ENCODE results near the gene PTGDS.

PTGDS gene

GRCh38 chr9:136977223-136977622, at the start of gene PTGDS:
Gene PTGDS, plus strand, starts transcription at chr9:136977504. Its CDS starts 75 bp downstream, at chr9:136977579.
- ChIA-PET POLR2A (interaction anchor here (1.7 kb wide), 1 partner anchor 15 kb away, joined by 6 read pairs; the partner anchor contains the start of gene PAXX), CTCF (no interaction called here)
- TF ChIP-seq NFRKB (IDR thresholded peaks at IDR 0.05) (no peak), TARDBP (IDR thresholded peaks at IDR 0.05) (no peak), L3MBTL2 (conservative IDR thresholded peaks at IDR 0.05) (no peak), HDGF (IDR thresholded peaks at IDR 0.05; ENCODE audit: borderline replicate concordance) (no peak), ARNT (IDR thresholded peaks at IDR 0.05) (no peak), FOXK2 (IDR thresholded peaks at IDR 0.05) (no peak)
- DNase-seq (ENCODE audit: extremely low spot score) = no peak

GRCh38 chr9:136928591-136928990, 48.7 kb upstream of the PTGDS start:
- CTCF ChIA-PET = no interaction called here
- TF ChIP-seq CTBP1 (IDR thresholded peaks at IDR 0.05; ENCODE audit: borderline replicate concordance) (no peak), L3MBTL2 (conservative IDR thresholded peaks at IDR 0.05) (no peak), FOXA1 (IDR thresholded peaks at IDR 0.05) (no peak), FOXM1 (IDR thresholded peaks at IDR 0.05; ENCODE audit: borderline replicate concordance) (no peak), BHLHE40 (IDR thresholded peaks at IDR 0.05; ENCODE audit: borderline replicate concordance) (no peak), FOXK2 (IDR thresholded peaks at IDR 0.05) (no peak), ARNT (IDR thresholded peaks at IDR 0.05) (no peak), TARDBP (IDR thresholded peaks at IDR 0.05) (no peak), SUZ12 (IDR thresholded peaks at IDR 0.05) (no peak), PKNOX1 (IDR thresholded peaks at IDR 0.05) (no peak), ZNF384 (IDR thresholded peaks at IDR 0.05) (no peak), SP1 (IDR thresholded peaks at IDR 0.05) (no peak)
- DNase-seq (ENCODE audit: extremely low spot score) = no peak
- POLR2A ChIA-PET = no interaction called here

- ChIA-PET CTCF (no interaction called here), POLR2A (no interaction called here)
- no peak for TF ChIP-seq L3MBTL2 (conservative IDR thresholded peaks at IDR 0.05)
- no peak for TF ChIP-seq ELF4 (IDR thresholded peaks at IDR 0.05)
- TF ChIP-seq FOXK2 (IDR thresholded peaks at IDR 0.05) = no peak
- TF ChIP-seq ARNT (IDR thresholded peaks at IDR 0.05) = no peak
- TF ChIP-seq HDGF (IDR thresholded peaks at IDR 0.05; ENCODE audit: borderline replicate concordance) = no peak
- TF ChIP-seq SUZ12 (IDR thresholded peaks at IDR 0.05) = no peak
- no peak for TF ChIP-seq TARDBP (IDR thresholded peaks at IDR 0.05)
- TF ChIP-seq LEF1 (IDR thresholded peaks at IDR 0.05; ENCODE audit: borderline replicate concordance) = no peak
- TF ChIP-seq NFRKB (IDR thresholded peaks at IDR 0.05) = no peak
- TF ChIP-seq CTBP1 (IDR thresholded peaks at IDR 0.05; ENCODE audit: borderline replicate concordance) = no peak
- TF ChIP-seq ZNF384 (IDR thresholded peaks at IDR 0.05) = no peak
- no peak for TF ChIP-seq FOXA1 (IDR thresholded peaks at IDR 0.05)
- DNase-seq (ENCODE audit: extremely low spot score) = no peak
Measured at GRCh38 chr9:136930014-136930413, 47.3 kb upstream of the PTGDS start.

- ChIA-PET POLR2A (no interaction called here), CTCF (no interaction called here)
- TF ChIP-seq PKNOX1 (IDR thresholded peaks at IDR 0.05) = no peak
- no peak for TF ChIP-seq FOXA1 (IDR thresholded peaks at IDR 0.05)
- no peak for TF ChIP-seq SUZ12 (IDR thresholded peaks at IDR 0.05)
- no peak for TF ChIP-seq HDGF (IDR thresholded peaks at IDR 0.05; ENCODE audit: borderline replicate concordance)
- TF ChIP-seq L3MBTL2 (conservative IDR thresholded peaks at IDR 0.05) = no peak
- no peak for TF ChIP-seq CTBP1 (IDR thresholded peaks at IDR 0.05; ENCODE audit: borderline replicate concordance)
- DNase-seq (ENCODE audit: extremely low spot score) = no peak
Measured at GRCh38 chr9:136931611-136932130, 45.6 kb upstream of the PTGDS start.

- POLR2A ChIA-PET = no interaction called here
- CTCF ChIA-PET = no interaction called here
- DNase-seq (ENCODE audit: extremely low spot score) = no peak
- no peak for TF ChIP-seq NFRKB (IDR thresholded peaks at IDR 0.05)
- no peak for TF ChIP-seq FOXA1 (IDR thresholded peaks at IDR 0.05)
- no peak for TF ChIP-seq ZNF384 (IDR thresholded peaks at IDR 0.05)
- no peak for TF ChIP-seq HDGF (IDR thresholded peaks at IDR 0.05; ENCODE audit: borderline replicate concordance)
- no peak for TF ChIP-seq TARDBP (IDR thresholded peaks at IDR 0.05)
- no peak for TF ChIP-seq SUZ12 (IDR thresholded peaks at IDR 0.05)
- TF ChIP-seq ARNT (IDR thresholded peaks at IDR 0.05) = no peak
- no peak for TF ChIP-seq FOXK2 (IDR thresholded peaks at IDR 0.05)
- no peak for TF ChIP-seq CTBP1 (IDR thresholded peaks at IDR 0.05; ENCODE audit: borderline replicate concordance)
- no peak for TF ChIP-seq BHLHE40 (IDR thresholded peaks at IDR 0.05; ENCODE audit: borderline replicate concordance)
- no peak for TF ChIP-seq SP1 (IDR thresholded peaks at IDR 0.05)
- TF ChIP-seq ELF4 (IDR thresholded peaks at IDR 0.05) = no peak
- TF ChIP-seq PKNOX1 (IDR thresholded peaks at IDR 0.05) = no peak
Measured at GRCh38 chr9:136934277-136934676, 43.0 kb upstream of the PTGDS start.

GRCh38 chr9:136935651-136936050, 41.7 kb upstream of the PTGDS start:
- no peak for DNase-seq (ENCODE audit: extremely low spot score)
- POLR2A ChIA-PET = no interaction called here
- no peak for TF ChIP-seq SP1 (IDR thresholded peaks at IDR 0.05)
- TF ChIP-seq ARNT (IDR thresholded peaks at IDR 0.05) = no peak
- TF ChIP-seq FOXA1 (IDR thresholded peaks at IDR 0.05) = no peak
- TF ChIP-seq BHLHE40 (IDR thresholded peaks at IDR 0.05; ENCODE audit: borderline replicate concordance) = no peak
- no peak for TF ChIP-seq FOXM1 (IDR thresholded peaks at IDR 0.05; ENCODE audit: borderline replicate concordance)
- TF ChIP-seq ELF4 (IDR thresholded peaks at IDR 0.05) = no peak
- no peak for TF ChIP-seq SUZ12 (IDR thresholded peaks at IDR 0.05)
- TF ChIP-seq FOXK2 (IDR thresholded peaks at IDR 0.05) = no peak
- TF ChIP-seq HDGF (IDR thresholded peaks at IDR 0.05; ENCODE audit: borderline replicate concordance) = no peak
- no peak for TF ChIP-seq PKNOX1 (IDR thresholded peaks at IDR 0.05)
- TF ChIP-seq ZNF384 (IDR thresholded peaks at IDR 0.05) = no peak
- no peak for TF ChIP-seq CTBP1 (IDR thresholded peaks at IDR 0.05; ENCODE audit: borderline replicate concordance)
- TF ChIP-seq LEF1 (IDR thresholded peaks at IDR 0.05; ENCODE audit: borderline replicate concordance) = no peak
- TF ChIP-seq TARDBP (IDR thresholded peaks at IDR 0.05) = no peak
- no peak for TF ChIP-seq L3MBTL2 (conservative IDR thresholded peaks at IDR 0.05)
- no peak for TF ChIP-seq NFRKB (IDR thresholded peaks at IDR 0.05)
- CTCF ChIA-PET = no interaction called here
